Measurements from ENCODE around the gene GGTLC1.

The GGTLC1 gene

GRCh38 chr20:23963941-23964340, 24.6 kb downstream of the GGTLC1 start:
- DNase-seq (ENCODE audit: low read depth in 2 of 2), result no peak

- no peak for DNase-seq (ENCODE audit: low read depth in 2 of 2)
These were observed 26.3 kb downstream of the GGTLC1 start for GRCh38 chr20:23962272-23962671.

- DNase-seq (ENCODE audit: low read depth in 2 of 2), result no peak
These were observed 29.5 kb downstream of the GGTLC1 start for GRCh38 chr20:23959054-23959453.

- no peak for DNase-seq (ENCODE audit: low read depth in 2 of 2)
These were observed 32.7 kb downstream of the GGTLC1 start for GRCh38 chr20:23955896-23956295.

- DNase-seq (ENCODE audit: low read depth in 2 of 2), result no peak
These were observed 34.4 kb downstream of the GGTLC1 start for GRCh38 chr20:23954008-23954745.

GRCh38 chr20:23946206-23946605, 42.4 kb downstream of the GGTLC1 start:
- no peak for DNase-seq (ENCODE audit: low read depth in 2 of 2)

- no peak for DNase-seq (ENCODE audit: low read depth in 2 of 2)
These were observed 45.3 kb downstream of the GGTLC1 start for GRCh38 chr20:23943304-23943703.

GRCh38 chr20:23939641-23940040, 48.9 kb downstream of the GGTLC1 start:
- DNase-seq (ENCODE audit: low read depth in 2 of 2), result no peak

- no peak for DNase-seq (ENCODE audit: low read depth in 2 of 2)
These were observed 49.5 kb downstream of the GGTLC1 start for GRCh38 chr20:23939063-23939462.

GRCh38 chr20:23938118-23938438, 50.5 kb downstream of the GGTLC1 start:
- DNase-seq (ENCODE audit: low read depth in 2 of 2), result no peak

- DNase-seq (ENCODE audit: low read depth in 2 of 2), result peak; percentile 23 to 30
These were observed 51.1 kb downstream of the GGTLC1 start for GRCh38 chr20:23937303-23938117.
